Neural cell (in vitro differentiated cells): Measurements from ENCODE around the gene NUFIP2. TPM values are rescaled to one million over a fixed set of nuclear protein-coding genes. Genes with fewer than 3 reads are reported as not detected.

Experiments used
- H2AFZ ChIP-seq: fragments of 200-600, 300-800 bp; sonication (generic), shearing (Covaris generic); 2 replicates; pipeline ENCODE4 v1.6.0; 2014; ENCODE audit warnings: low read depth, mild to moderate bottlenecking, antibody characterized with exemption, low read length, moderate library complexity
- H3F3A ChIP-seq: fragments of 200-600 bp; shearing (Covaris generic); 2 replicates; pipeline ENCODE4 v1.6.1; 2016; ENCODE audit warnings: mild to moderate bottlenecking, moderate library complexity, mixed read lengths, antibody characterized with exemption, low read length; ENCODE audit not compliant: insufficient read depth, poor library complexity, severe bottlenecking
- H3K27ac ChIP-seq: fragments of 200-600, 300-800 bp; sonication (generic), shearing (Covaris generic); 2 replicates; pipeline ENCODE4 v1.5.1; 2014; ENCODE audit warnings: mild to moderate bottlenecking, low read length, moderate library complexity
- H3K27me3 ChIP-seq: fragments of 300-800, 200-600 bp; sonication (generic), shearing (Covaris generic); 2 replicates; pipeline ENCODE4 v1.6.0; 2014; ENCODE audit warnings: mild to moderate bottlenecking, low read depth, low read length, moderate library complexity; ENCODE audit not compliant: insufficient read depth
- H3K36me3 ChIP-seq: fragments of 300-800, 200-600 bp; sonication (generic), shearing (Covaris generic); 2 replicates; pipeline ENCODE4 v1.5.1; 2014; ENCODE audit warnings: mild to moderate bottlenecking, antibody characterized with exemption, low read length, moderate library complexity; ENCODE audit not compliant: insufficient read depth
- H3K4me2 ChIP-seq: fragments of 300-800, 200-600 bp; sonication (generic), shearing (Covaris generic); 2 replicates; pipeline ENCODE4 v1.6.0; 2014; ENCODE audit warnings: mild to moderate bottlenecking, low read length
- H3K4me3 ChIP-seq: fragments of 300-800, 200-600 bp; sonication (generic), shearing (Covaris generic); 2 replicates; pipeline ENCODE4 v1.5.1; 2014; ENCODE audit warnings: mild to moderate bottlenecking, low read length, moderate library complexity
- H3K79me2 ChIP-seq: fragments of 200-600 bp; shearing (Covaris generic); replicated peaks from 2 replicates; pipeline ENCODE4 v1.6.0; 2014; ENCODE audit warnings: mild to moderate bottlenecking, low read length, moderate library complexity; ENCODE audit not compliant: insufficient read depth
- H3K9ac ChIP-seq: fragments of 300-800, 200-600 bp; sonication (generic), shearing (Covaris generic); 2 replicates; pipeline ENCODE4 v1.6.1; 2016; ENCODE audit warnings: mild to moderate bottlenecking, low read length, mixed read lengths
- H3K9me2 ChIP-seq: fragments of 200-600 bp; shearing (Covaris generic); 2 replicates; pipeline ENCODE4 v1.6.1; 2016; ENCODE audit warnings: mild to moderate bottlenecking, low read length, mixed read lengths; ENCODE audit not compliant: insufficient read depth
- H3K9me3 ChIP-seq: fragments of 200-600, 300-800 bp; sonication (generic), shearing (Covaris generic); 2 replicates; pipeline ENCODE4 v1.6.1; 2016; ENCODE audit warnings: mild to moderate bottlenecking, mixed run types, low read length, moderate library complexity, mixed read lengths
- H4K20me1 ChIP-seq: fragments of 200-600 bp; shearing (Covaris generic); 2 replicates; pipeline ENCODE4 v1.6.1; 2016; ENCODE audit warnings: mild to moderate bottlenecking, mixed run types; ENCODE audit not compliant: insufficient read depth
- CTCF ChIP-seq: fragments of 450-650 bp; IDR thresholded peaks from 2 replicates; pipeline ENCODE4 v1.5.1; 2014; ENCODE audit warnings: antibody characterized with exemption, mild to moderate bottlenecking, moderate library complexity; ENCODE audit not compliant: poor library complexity, severe bottlenecking
- EP300 ChIP-seq: fragments of 450-650 bp; conservative IDR thresholded peaks from 2 replicates; pipeline ENCODE4 v1.6.1; 2014; ENCODE audit warnings: antibody characterized with exemption, mild to moderate bottlenecking, moderate library complexity; ENCODE audit not compliant: poor library complexity, severe bottlenecking
- EZH2 ChIP-seq: fragments of 200-600, 300-800 bp; shearing (Covaris generic), sonication (generic); IDR thresholded peaks from 2 replicates; pipeline ENCODE4 v1.6.1; 2014; ENCODE audit warnings: antibody characterized with exemption, low read length, borderline replicate concordance, mild to moderate bottlenecking; ENCODE audit not compliant: insufficient read depth, poor library complexity, severe bottlenecking
- MXI1 ChIP-seq: fragments of 450-650 bp; conservative IDR thresholded peaks from 2 replicates; pipeline ENCODE4 v1.6.1; 2014; ENCODE audit warnings: antibody characterized with exemption, mild to moderate bottlenecking; ENCODE audit not compliant: poor library complexity, severe bottlenecking
- POLR2AphosphoS5 ChIP-seq: IDR thresholded peaks from 2 replicates; pipeline ENCODE4 v1.6.1; 2012
- RAD21 ChIP-seq: fragments of 450-650 bp; conservative IDR thresholded peaks from 2 replicates; pipeline ENCODE4 v1.6.1; 2014; ENCODE audit warnings: antibody characterized with exemption, mild to moderate bottlenecking, moderate library complexity
- REST ChIP-seq: IDR thresholded peaks from 2 replicates; pipeline ENCODE4 v1.6.1; 2012; ENCODE audit warnings: borderline replicate concordance
- SMC3 ChIP-seq: fragments of 450-650 bp; conservative IDR thresholded peaks from 2 replicates; pipeline ENCODE4 v1.6.1; 2014; ENCODE audit warnings: antibody characterized with exemption, mild to moderate bottlenecking, moderate library complexity; ENCODE audit not compliant: poor library complexity
- TAF1 ChIP-seq: IDR thresholded peaks from 2 replicates; pipeline ENCODE4 v1.6.1; 2012; ENCODE audit warnings: low read depth
- polyA plus RNA-seq: library from polyadenylated mRNA; depleted of rRNA; stranded (reverse); fragments of >200 nt; gene quantifications from 2 replicates; pipeline ENCODE4 v1.2.3, GENCODE V29; 2014

Gene NUFIP2
- polyA plus RNA-seq, 1 donor from 2014 or later: 22.4 TPM

- no peak overlapping the region for H3K4me2 ChIP-seq
- H3K9ac ChIP-seq: no peak overlapping the region
- no peaks in the 10 kb centered on the region for H3K36me3 ChIP-seq
- no peak overlapping the region for H2AFZ ChIP-seq
- no peaks in the 10 kb centered on the region for H3F3A ChIP-seq
- no peak for TF ChIP-seq EZH2
- TF ChIP-seq SMC3: no peak
- TF ChIP-seq CTCF: no peak
- TF ChIP-seq MXI1: no peak
- TF ChIP-seq REST: no peak
- no peak for TF ChIP-seq POLR2AphosphoS5
- TF ChIP-seq EP300: no peak
- no peak for TF ChIP-seq TAF1
- no peak for TF ChIP-seq RAD21
- H3K27ac ChIP-seq: no peak overlapping the region
- no peaks in the 10 kb centered on the region for H3K9me2 ChIP-seq
- no peaks in the 10 kb centered on the region for H3K27me3 ChIP-seq
- no peaks in the 10 kb centered on the region for H3K79me2 ChIP-seq
- no peaks in the 10 kb centered on the region for H4K20me1 ChIP-seq
- no peak overlapping the region for H3K4me3 ChIP-seq
- H3K9me3 ChIP-seq: no peaks in the 10 kb centered on the region
Measured at GRCh38 chr17:29242790-29243189, 51.2 kb downstream of the NUFIP2 start.

- no peak overlapping the region for H3K27ac ChIP-seq
Measured at GRCh38 chr17:29242051-29242450, 51.9 kb downstream of the NUFIP2 start.

More at GRCh38 chr17:29242051-29242450, 51.9 kb downstream of the NUFIP2 start:
- Histone ChIP-seq H3K9me2 (no peaks in the 10 kb centered on the region), H3F3A (no peaks in the 10 kb centered on the region), H3K4me2 (no peak overlapping the region), H3K4me3 (no peak overlapping the region), H3K9me3 (no peaks in the 10 kb centered on the region), H3K79me2 (no peaks in the 10 kb centered on the region), H3K9ac (no peak overlapping the region), H2AFZ (no peak overlapping the region), H3K27me3 (no peaks in the 10 kb centered on the region), H3K36me3 (no peaks in the 10 kb centered on the region), H4K20me1 (no peaks in the 10 kb centered on the region)
- TF ChIP-seq EZH2 (no peak), MXI1 (no peak), RAD21 (no peak), TAF1 (no peak), REST (no peak), CTCF (no peak), EP300 (no peak), SMC3 (no peak), POLR2AphosphoS5 (no peak)
